CD4-positive, alpha-beta T cell treated with Interferon alpha-2 for 1 hour (primary cell): ENCODE measurements around the gene CYP24A1.

Experiments
- DNase-seq, 2 donors: peaks; one replicate each; pipeline ENCODE4 v3.0.0-alpha.2; 2020 to 2022

The CYP24A1 gene

GRCh38 chr20:54173653-54174456 is at the start of gene CYP24A1:
Gene CYP24A1, minus strand, starts transcription at chr20:54173986. Its CDS starts 407 bp downstream, at chr20:54173579.
- no peak for DNase-seq

- no peak for DNase-seq
Observed at GRCh38 chr20:54223285-54223684, 49.5 kb upstream of the CYP24A1 start.

DNA sequence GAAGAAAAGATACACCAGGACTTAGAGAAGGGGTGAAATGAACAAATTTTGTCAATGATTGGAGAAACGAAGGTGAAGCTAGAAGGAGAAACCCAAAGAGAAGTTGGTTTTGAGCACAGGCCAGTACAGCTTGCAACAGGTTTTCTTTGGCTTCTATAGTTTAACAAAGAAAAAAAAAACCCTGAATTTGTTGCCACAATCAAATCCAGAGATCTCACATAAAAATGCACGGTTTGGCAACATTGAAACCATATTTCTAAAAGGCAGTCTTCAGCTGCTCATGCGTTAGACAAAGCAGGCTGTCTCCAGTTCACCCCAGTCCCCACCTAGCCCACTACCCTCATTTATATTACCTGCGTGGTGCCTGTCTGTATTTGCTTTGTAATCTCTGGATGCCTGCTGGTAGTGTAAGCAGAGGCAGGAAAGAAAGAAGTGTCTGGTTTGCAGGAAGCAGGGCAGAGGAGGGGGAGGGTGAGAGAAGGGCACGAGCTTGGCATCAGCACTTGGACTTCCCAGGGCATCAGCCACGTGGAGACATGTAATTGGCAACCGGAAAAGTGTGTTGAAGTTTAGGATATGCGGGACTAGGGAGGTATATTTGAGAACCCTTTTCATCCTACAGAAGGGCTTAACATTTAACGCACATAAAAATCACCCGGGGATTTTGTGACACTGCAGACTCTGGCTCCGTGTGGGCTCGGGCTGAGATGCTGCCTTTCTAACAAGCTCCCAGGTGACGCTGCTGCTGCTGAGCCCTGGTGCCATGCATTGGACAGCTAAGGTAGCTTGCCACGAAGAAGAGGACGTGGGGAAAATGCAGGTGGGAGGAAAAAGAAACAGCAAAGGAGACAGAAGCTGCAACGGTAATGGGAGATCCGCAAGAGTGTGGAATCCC is 48.5 kb upstream of the CYP24A1 start:
- no peak for DNase-seq

DNA sequence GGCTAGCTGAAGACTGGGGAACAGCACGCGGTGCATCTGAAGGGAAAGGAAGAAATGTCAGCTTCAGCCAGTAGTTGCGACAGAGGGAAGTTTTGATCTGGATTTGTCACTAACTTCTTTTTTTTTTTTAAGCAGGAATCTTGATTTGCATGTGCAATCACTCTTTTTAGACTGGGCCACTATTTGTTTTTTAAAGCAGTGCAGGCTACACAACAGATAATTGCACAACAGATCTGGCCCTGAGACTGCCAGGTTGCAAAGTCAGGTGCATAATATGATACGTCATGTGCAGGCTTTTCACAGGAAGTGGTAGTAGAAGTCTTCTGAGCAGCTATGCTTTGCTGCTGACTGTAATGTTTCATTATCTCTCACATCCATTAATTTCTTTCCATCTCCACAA is 47.6 kb upstream of the CYP24A1 start:
- peak; percentile 5 to 26 for DNase-seq

- DNase-seq, result no peak
Observed at GRCh38 chr20:54220722-54221121, 46.9 kb upstream of the CYP24A1 start.

- DNase-seq, result peak in 1 of 2 donors; percentile 12
Observed at GRCh38 chr20:54219751-54220426, 46.1 kb upstream of the CYP24A1 start.

- DNase-seq, result no peak
Observed at GRCh38 chr20:54218470-54218869, 44.7 kb upstream of the CYP24A1 start.

GRCh38 chr20:54217762-54218161 is 44.0 kb upstream of the CYP24A1 start:
- DNase-seq, result no peak

DNA sequence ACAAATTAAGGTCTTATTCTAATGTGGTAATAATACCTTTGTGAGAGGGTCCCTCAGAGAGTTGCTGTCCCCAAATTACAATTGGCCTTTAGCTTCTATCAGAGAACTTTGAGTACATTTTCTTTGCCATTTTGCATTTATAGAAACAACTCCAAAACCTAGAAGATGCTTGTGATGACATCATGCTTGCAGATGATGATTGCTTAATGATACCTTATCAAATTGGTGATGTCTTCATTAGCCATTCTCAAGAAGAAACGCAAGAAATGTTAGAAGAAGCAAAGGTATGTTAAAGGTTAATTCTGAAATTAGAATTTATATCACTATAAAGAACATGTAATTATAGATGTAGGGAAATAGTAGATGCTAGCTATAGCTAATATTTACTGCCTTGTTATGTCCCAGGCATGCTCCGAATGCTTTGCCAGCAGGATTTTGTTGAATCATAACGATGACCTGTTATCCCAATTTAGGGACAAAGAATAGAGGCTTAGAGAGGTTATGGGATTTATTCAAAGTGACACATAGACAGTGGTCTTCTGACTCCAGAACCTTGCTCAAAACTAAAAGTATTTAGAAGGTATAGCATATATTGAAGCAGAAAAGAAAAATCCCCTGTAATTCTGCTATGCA is 41.5 kb upstream of the CYP24A1 start:
- no peak for DNase-seq

DNA sequence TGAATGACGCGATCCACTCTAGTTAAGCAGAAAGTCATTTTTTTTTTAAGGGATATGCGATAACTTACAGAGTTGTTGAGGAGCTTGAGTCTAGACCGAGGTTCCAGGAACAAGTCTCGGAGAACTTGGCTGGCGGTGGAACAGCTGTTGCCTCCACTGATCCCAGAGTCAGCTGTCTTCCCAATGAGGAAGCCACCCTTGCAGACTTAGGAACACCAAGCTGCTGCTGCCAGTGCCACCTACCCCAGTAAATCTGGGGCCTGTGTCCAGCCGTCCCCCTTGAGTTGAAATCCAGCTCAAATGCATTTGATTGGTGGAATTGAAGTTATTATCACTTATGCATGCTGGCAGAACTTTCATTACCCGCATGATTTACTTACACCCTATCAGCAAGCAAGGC is 40.8 kb upstream of the CYP24A1 start:
- no peak for DNase-seq

- DNase-seq, result no peak
Observed at GRCh38 chr20:54212871-54213270, 39.1 kb upstream of the CYP24A1 start.

GRCh38 chr20:54212226-54212625 is 38.4 kb upstream of the CYP24A1 start:
- DNase-seq, result no peak

DNA sequence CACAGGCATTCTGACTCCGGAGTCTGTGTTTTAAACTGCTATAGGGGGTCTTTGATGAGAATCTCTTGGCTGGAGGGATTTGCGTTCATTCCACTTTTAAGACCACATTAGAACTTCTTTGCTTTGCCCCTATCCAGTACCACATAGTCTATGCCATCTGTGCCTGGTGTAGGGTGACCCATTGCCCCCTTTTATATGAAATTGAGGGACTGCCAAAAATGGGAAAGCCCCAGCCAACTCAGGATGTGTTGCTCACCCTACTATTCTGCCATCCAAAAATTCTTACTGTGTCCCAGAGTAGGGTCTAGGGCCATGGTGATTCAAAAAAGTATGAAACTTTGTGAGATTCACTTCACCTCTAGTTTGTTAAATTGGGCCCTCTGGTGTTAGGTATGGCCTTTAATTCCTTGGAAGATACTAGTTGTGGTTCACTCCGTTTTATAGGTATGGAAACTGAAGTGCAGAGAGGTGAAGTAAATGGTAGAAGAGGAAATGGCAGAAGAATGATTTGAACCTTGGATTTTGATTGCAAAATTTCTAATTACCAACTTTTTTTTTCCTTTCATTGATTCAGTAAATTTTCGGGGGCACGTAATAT is 35.5 kb upstream of the CYP24A1 start:
- no peak for DNase-seq

DNA sequence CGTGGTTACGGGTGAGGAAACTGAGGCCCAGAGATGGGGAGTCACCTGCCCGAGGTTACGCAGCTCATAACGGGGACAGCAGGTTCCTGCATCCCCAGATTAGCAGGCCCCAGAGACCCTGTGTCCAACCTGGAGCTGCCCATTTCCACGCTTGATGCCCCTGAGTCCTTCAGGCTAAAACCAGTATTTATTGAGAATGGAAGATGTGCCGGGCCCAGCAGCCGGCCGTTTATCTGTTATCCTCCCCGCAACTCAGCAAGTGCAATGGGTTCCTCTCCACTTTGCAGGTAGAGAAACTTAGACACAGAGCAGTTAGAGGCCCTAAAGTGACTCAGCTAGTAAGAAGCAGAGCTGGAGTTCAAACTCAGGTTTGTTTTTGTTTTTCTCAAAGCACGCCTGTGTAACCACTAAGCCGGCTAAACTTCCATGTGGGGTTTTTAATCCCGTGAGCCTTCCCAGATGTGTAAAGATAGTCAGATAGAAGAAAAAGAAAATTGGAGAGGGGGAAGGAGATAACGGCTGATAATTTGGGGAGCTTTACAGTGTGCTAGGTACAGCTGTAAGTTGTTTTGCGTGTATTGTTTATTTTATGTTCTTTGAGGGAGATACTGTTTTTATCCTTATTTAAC is 34.9 kb upstream of the CYP24A1 start:
- DNase-seq, result no peak

DNA sequence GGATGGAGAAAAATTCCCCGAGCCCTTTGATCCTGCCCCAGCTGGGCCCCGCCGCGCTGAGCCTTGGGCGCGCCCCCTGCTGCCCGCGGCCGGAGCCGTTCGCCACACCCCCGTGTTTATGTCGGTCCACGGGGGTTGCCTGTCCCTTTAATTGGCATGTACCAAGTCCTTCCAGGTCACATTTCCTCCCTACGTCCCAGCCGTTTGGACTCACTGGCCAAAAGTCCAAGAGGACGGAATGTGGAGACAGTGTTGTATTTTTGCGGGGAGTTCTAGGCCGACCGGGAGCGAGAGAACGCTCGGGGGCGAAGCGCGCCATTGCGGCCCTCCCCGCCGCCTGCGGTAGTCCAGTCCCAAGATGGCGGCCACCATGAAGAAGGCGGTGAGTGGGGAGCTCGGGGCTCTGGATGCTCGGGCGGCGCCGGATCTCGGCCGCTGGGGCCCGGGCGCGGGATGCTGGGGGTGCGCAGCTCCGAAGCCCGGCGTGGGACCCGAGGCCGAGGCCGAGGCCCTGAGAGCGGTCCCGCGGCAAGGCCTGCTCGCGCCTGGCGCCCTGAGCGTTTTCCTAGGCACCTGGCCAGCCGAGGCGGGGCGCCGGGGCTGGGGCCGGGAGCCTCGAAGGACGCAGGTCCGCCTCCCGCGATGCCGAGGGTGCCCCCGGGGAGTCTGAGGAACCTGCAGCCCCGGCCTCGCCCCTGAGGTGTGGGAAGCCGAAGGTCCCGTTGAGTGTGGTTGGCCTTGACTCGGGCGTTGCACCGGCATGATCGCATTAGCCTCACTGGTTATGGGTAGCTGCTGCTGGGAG is 34.2 kb upstream of the CYP24A1 start, which contains the start of gene PFDN4:
Gene PFDN4, plus strand, starts transcription at position 345 of the 805 bp plus-strand sequence. Its CDS starts 14 bp downstream, at position 359.
- peak; percentile 75 to 83 for DNase-seq

DNA sequence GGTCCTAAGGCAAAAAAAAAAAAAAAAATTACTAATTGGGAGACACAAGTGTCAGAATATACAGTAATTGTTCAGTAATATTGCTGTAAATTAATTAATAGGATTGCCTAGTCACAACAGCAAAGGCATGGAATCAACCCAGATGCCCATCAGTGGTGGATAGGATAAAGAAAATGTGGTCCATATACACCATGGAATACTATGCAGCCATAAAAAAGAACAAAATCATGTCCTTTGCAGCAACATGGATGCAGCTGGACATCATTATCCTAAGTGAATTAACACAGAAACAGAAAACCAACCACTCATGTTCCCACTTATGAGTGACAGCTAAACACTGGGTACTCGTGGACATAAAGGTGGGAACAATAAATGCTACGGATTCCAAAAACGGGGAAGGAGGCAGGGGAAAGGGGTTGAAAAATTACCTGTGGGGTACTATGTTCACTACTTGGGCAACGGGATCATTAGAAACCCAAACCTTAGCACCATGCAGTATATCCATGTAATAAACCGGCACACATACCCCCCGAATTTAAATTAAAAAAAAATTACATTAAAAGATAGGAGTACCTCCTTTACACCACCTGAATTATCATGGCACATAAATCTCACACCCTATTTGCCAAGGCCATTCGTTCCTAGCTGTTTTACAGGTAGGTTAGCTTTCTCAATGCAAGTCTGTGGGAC is 33.4 kb upstream of the CYP24A1 start:
- no peak for DNase-seq

DNA sequence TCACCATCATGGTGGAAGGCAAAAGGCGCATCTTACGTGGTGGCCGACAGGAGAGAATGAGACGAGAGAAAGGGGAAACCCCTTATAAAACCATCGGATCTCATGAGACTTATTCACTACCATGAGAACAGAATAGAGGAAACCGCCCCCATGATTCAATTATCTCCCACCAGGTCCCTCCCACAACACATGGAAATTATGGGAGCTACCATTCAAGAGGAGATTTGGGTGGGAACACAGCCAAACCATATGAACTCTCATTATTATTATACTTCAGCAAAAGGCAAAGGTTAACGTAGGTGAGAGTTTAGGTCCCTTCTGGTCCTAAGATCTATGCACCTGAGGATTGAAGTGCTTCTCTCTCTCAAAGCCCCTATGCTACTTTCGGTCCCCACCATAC is 31.7 kb upstream of the CYP24A1 start:
- no peak for DNase-seq

- no peak for DNase-seq
Observed at GRCh38 chr20:54204481-54204880, 30.7 kb upstream of the CYP24A1 start.

DNA sequence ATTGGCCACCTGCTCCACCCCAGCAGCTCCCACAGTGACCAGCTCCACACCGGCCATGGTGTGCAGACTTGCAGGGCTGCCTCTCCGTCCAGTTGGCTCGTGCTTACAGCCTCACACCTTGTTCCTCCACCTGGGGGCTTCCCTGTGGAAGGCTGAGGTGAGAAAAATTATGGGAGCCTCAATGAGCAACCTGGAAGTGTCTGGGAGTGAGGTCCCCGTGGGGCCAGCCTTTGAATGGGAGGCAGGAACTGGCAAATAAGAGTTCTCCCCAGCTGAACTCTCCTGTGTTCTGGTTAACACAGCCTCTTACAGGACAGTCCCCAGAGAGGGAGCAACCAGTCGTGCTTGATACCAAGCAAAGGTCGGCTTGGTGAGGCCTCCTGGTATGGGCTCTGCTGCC is 30.3 kb upstream of the CYP24A1 start:
- no peak for DNase-seq

- DNase-seq, result no peak
Observed at GRCh38 chr20:54203281-54203680, 29.5 kb upstream of the CYP24A1 start.
